Left lung (tissue), 10 donors: Measurements from ENCODE around the gene SCIMP. TPM values are rescaled to one million over a fixed set of nuclear protein-coding genes. Genes with fewer than 3 reads are reported as not detected.

Source experiments
- ATAC-seq: fragments of 200-7000 bp; cut with Tn5 transposase; one replicate; pipeline ENCODE4 v1.9.1; 2020; ENCODE audit warnings: moderate library complexity
- DNase-seq, 4 donors: peaks; one replicate each; pipeline ENCODE4 v3.0.0-alpha.2; 2013 to 2020
- H3K27ac ChIP-seq, 2 donors: fragments of 200-600 bp; sonication (generic) in 1 of 2; one replicate each; pipeline versions ENCODE4 v1.5.0 to v1.8.0; 2020 to 2021
- H3K27me3 ChIP-seq, 2 donors: fragments of 200-600 bp; sonication (generic) in 1 of 2; one replicate each; pipeline versions ENCODE4 v1.5.0 to v1.8.0; 2020 to 2021
- H3K36me3 ChIP-seq, 2 donors: fragments of 200-600 bp; sonication (generic) in 1 of 2; one replicate each; pipeline versions ENCODE4 v1.5.0 to v1.8.0; 2020 to 2021
- H3K4me1 ChIP-seq, 2 donors: fragments of 200-600 bp; one replicate each; pipeline ENCODE4 v1.8.0; 2021
- H3K4me3 ChIP-seq, 2 donors: fragments of 200-600 bp; sonication (generic) in 1 of 2; one replicate each; pipeline versions ENCODE4 v1.5.0 to v1.8.0; 2020 to 2021; ENCODE audit warnings: mild to moderate bottlenecking in 1 of 2
- H3K9me3 ChIP-seq, 2 donors: fragments of 200-600 bp; sonication (generic) in 1 of 2; one replicate each; pipeline versions ENCODE4 v1.5.0 to v1.8.0; 2020 to 2021
- CTCF ChIP-seq, 2 donors: fragments of 200-600 bp; sonication (generic) in 1 of 2; IDR thresholded peaks; one replicate each; pipeline versions ENCODE4 v1.5.0 to v1.8.0; 2021; ENCODE audit warnings: antibody characterized with exemption in 2 of 2
- intact Hi-C, 2 donors: fragments of 100-400 bp; cut with DNase I; formaldehyde crosslinking; loops; one replicate each; pipeline versions ENCODE4 v1.11.2 to v1.14.2; 2022
- polyA plus RNA-seq, 6 donors: library from polyadenylated mRNA; unstranded; fragments of 120-200 nt; gene quantifications; one replicate each; pipeline ENCODE4 v1.2.1, GENCODE V29; 2013; ENCODE audit not compliant: insufficient read length in 6 of 6
- total RNA-seq, 2 donors: library from RNA; stranded (reverse); fragmentation: NEBNext Ultra II Directional; extraction: Animal tissue kit (Norgen Biotek cat#: 25700); gene quantifications; one replicate each; pipeline ENCODE4 v1.2.1, GENCODE V29; 2021
- donor health status: DM: no; HTN: yes; CAD: no.
- donor health status: DM: no; HTN: no; CAD: no.

Gene SCIMP
- total and polyA plus RNA-seq, 8 donors = 1.7 to 20.0 (median 2.3) TPM

- peak; percentile 94 for ATAC-seq
- Histone ChIP-seq H3K36me3 (no peaks in the 10 kb centered on the region), H3K9me3 (no peaks in the 10 kb centered on the region), H3K27me3 (no peaks in the 10 kb centered on the region), H3K27ac (peak within 1 kb of the TSS; percentile 86 to 89), H3K4me3 (peak within 1 kb of the TSS; percentile 59 to 64), H3K4me1 (peaks cover 7 to 36% of the 10 kb centered on the region in 2 donors)
- intact Hi-C loops = no loop called here
- TF ChIP-seq CTCF (IDR thresholded peaks at IDR 0.05) = peak in 1 of 2 donors; percentile 43
- peak; percentile 89 to 97 (median 94) for DNase-seq
These were observed 47.4 kb upstream of the SCIMP start, which contains the start of gene RABEP1 for GRCh38 chr17:5281814-5282641. Gene RABEP1 (plus strand): TSS chr17:5282284. CDS start chr17:5282487, 203 bp downstream.

GRCh38 chr17:5272322-5272721 lies 37.7 kb upstream of the SCIMP start:
- ATAC-seq = no peak
- intact Hi-C loops = no loop called here
- H3K9me3 ChIP-seq = no peaks in the 10 kb centered on the region

GRCh38 chr17:5269241-5269960 lies 34.7 kb upstream of the SCIMP start:
- TF ChIP-seq CTCF (IDR thresholded peaks at IDR 0.05) = no peak
- intact Hi-C loops = no loop called here
- DNase-seq = no peak

More at GRCh38 chr17:5272322-5272721, 37.7 kb upstream of the SCIMP start:
- no peak overlapping the region for H3K4me3 ChIP-seq
- H3K27me3 ChIP-seq = no peaks in the 10 kb centered on the region
- DNase-seq = no peak
- H3K27ac ChIP-seq = no peak overlapping the region
- H3K36me3 ChIP-seq = no peaks in the 10 kb centered on the region
- no peak for TF ChIP-seq CTCF (IDR thresholded peaks at IDR 0.05)
- no peaks in the 10 kb centered on the region for H3K4me1 ChIP-seq

GRCh38 chr17:5264893-5265292 lies 30.2 kb upstream of the SCIMP start:
- no peaks in the 10 kb centered on the region for H3K9me3 ChIP-seq
- no peak overlapping the region for H3K4me3 ChIP-seq
- ATAC-seq = no peak
- no peaks in the 10 kb centered on the region for H3K4me1 ChIP-seq
- no peaks in the 10 kb centered on the region for H3K36me3 ChIP-seq
- intact Hi-C loops = no loop called here
- DNase-seq = no peak
- no peak for TF ChIP-seq CTCF (IDR thresholded peaks at IDR 0.05)
- no peaks in the 10 kb centered on the region for H3K27me3 ChIP-seq
- H3K27ac ChIP-seq = no peak overlapping the region

More at GRCh38 chr17:5269241-5269960, 34.7 kb upstream of the SCIMP start:
- H3K36me3 ChIP-seq = no peaks in the 10 kb centered on the region
- H3K4me3 ChIP-seq = no peak overlapping the region
- H3K27me3 ChIP-seq = no peaks in the 10 kb centered on the region
- no peak for ATAC-seq
- H3K4me1 ChIP-seq = no peaks in the 10 kb centered on the region
- H3K27ac ChIP-seq = no peak overlapping the region
- no peaks in the 10 kb centered on the region for H3K9me3 ChIP-seq

GRCh38 chr17:5263441-5263840 lies 28.8 kb upstream of the SCIMP start:
- Histone ChIP-seq H3K4me3 (no peak overlapping the region), H3K27me3 (no peaks in the 10 kb centered on the region), H3K9me3 (no peaks in the 10 kb centered on the region), H3K27ac (no peak overlapping the region), H3K4me1 (no peaks in the 10 kb centered on the region), H3K36me3 (no peaks in the 10 kb centered on the region)
- ATAC-seq (no peak), DNase-seq (no peak)
- no peak for TF ChIP-seq CTCF (IDR thresholded peaks at IDR 0.05)
- intact Hi-C loops = no loop called here
